NCI-H128 (cell line): ENCODE data around the gene CLSTN2.

ENCODE experiments used
- DNase-seq: peaks from one replicate; lab custom pipeline; 2025; ENCODE audit not compliant: unreplicated experiment; lab: John Stamatoyannopoulos, UW

CLSTN2 gene

GRCh38 chr3:140370686-140371085, 435.7 kb downstream of the CLSTN2 start:
- no peak for DNase-seq

GRCh38 chr3:140373234-140373633, 438.2 kb downstream of the CLSTN2 start:
- DNase-seq = no peak

- no peak for DNase-seq
Observed at GRCh38 chr3:140375002-140375401, 440.0 kb downstream of the CLSTN2 start.

GRCh38 chr3:140376136-140376889, 441.3 kb downstream of the CLSTN2 start:
- no peak for DNase-seq

GRCh38 chr3:140377644-140378043, 442.7 kb downstream of the CLSTN2 start:
- no peak for DNase-seq

GRCh38 chr3:140378571-140379340, 443.8 kb downstream of the CLSTN2 start:
- DNase-seq = no peak

GRCh38 chr3:140384028-140384771, 449.2 kb downstream of the CLSTN2 start:
- no peak for DNase-seq

GRCh38 chr3:140384876-140385275, 449.9 kb downstream of the CLSTN2 start:
- no peak for DNase-seq

GRCh38 chr3:140386357-140387100, 451.5 kb downstream of the CLSTN2 start:
- no peak for DNase-seq

GRCh38 chr3:140387244-140387643, 452.3 kb downstream of the CLSTN2 start:
- DNase-seq = no peak

GRCh38 chr3:140388202-140388922, 453.4 kb downstream of the CLSTN2 start:
- no peak for DNase-seq

- DNase-seq = no peak
Observed at GRCh38 chr3:140391061-140391460, 456.1 kb downstream of the CLSTN2 start.

- DNase-seq = no peak
Observed at GRCh38 chr3:140394488-140395133, 459.6 kb downstream of the CLSTN2 start.

- no peak for DNase-seq
Observed at GRCh38 chr3:140395134-140396075, 460.4 kb downstream of the CLSTN2 start.

GRCh38 chr3:140396110-140396509, 461.1 kb downstream of the CLSTN2 start:
- DNase-seq = no peak

- no peak for DNase-seq
Observed at GRCh38 chr3:140397847-140398246, 462.9 kb downstream of the CLSTN2 start.

- no peak for DNase-seq
Observed at GRCh38 chr3:140398387-140398786, 463.4 kb downstream of the CLSTN2 start.

GRCh38 chr3:140399871-140400270, 464.9 kb downstream of the CLSTN2 start:
- no peak for DNase-seq

GRCh38 chr3:140403079-140403478, 468.1 kb downstream of the CLSTN2 start:
- DNase-seq = no peak
